Body of pancreas (tissue), 4 donors: ENCODE measurements around the gene TNS3.

Experiments used
- POLR2A ChIP-seq, 3 donors: fragments of 450-650 bp; IDR thresholded peaks; one replicate each; pipeline ENCODE4 v1.6.1; 2016; ENCODE audit warnings: antibody characterized with exemption in 3 of 3, mild to moderate bottlenecking in 2 of 3
- TF ChIP-seq, protein P1 (sequence below), 7 experiments: fragments of 450-650 bp in 4 of 7; fragments of 200-600 bp in 3 of 7; sonication (generic) in 3 of 7; IDR thresholded peaks; one replicate each; pipeline ENCODE4 v1.5.1; 2016 to 2019; ENCODE audit warnings: antibody characterized with exemption in 7 of 7

- TF ChIP-seq, protein P1, sequence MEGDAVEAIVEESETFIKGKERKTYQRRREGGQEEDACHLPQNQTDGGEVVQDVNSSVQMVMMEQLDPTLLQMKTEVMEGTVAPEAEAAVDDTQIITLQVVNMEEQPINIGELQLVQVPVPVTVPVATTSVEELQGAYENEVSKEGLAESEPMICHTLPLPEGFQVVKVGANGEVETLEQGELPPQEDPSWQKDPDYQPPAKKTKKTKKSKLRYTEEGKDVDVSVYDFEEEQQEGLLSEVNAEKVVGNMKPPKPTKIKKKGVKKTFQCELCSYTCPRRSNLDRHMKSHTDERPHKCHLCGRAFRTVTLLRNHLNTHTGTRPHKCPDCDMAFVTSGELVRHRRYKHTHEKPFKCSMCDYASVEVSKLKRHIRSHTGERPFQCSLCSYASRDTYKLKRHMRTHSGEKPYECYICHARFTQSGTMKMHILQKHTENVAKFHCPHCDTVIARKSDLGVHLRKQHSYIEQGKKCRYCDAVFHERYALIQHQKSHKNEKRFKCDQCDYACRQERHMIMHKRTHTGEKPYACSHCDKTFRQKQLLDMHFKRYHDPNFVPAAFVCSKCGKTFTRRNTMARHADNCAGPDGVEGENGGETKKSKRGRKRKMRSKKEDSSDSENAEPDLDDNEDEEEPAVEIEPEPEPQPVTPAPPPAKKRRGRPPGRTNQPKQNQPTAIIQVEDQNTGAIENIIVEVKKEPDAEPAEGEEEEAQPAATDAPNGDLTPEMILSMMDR (IDR thresholded peaks at IDR 0.05) = no peak
- TF ChIP-seq POLR2A (IDR thresholded peaks at IDR 0.05) = no peak
These were observed 312.8 kb downstream of the TNS3 start for GRCh38 chr7:47268851-47269836.
